A673 (cell line): Measurements from ENCODE around the gene ST6GALNAC5.

ENCODE experiments used
- EZH2 ChIP-seq: fragments of 200-600 bp; sonication (generic); IDR thresholded peaks from 2 replicates; pipeline ENCODE4 v1.6.1; 2017; ENCODE audit warnings: borderline replicate concordance, low read depth, mild to moderate bottlenecking, mixed read lengths, antibody characterized with exemption, low read length; ENCODE audit not compliant: poor library complexity, severe bottlenecking
- TF ChIP-seq, protein P1 (sequence below): fragments of 300-800, 200-600 bp; sonication (generic); conservative IDR thresholded peaks from 2 replicates; pipeline ENCODE4 v1.5.1; 2017; ENCODE audit warnings: low read depth, mild to moderate bottlenecking, antibody characterized with exemption, low read length, moderate library complexity, mixed read lengths

- TF ChIP-seq, protein P1, sequence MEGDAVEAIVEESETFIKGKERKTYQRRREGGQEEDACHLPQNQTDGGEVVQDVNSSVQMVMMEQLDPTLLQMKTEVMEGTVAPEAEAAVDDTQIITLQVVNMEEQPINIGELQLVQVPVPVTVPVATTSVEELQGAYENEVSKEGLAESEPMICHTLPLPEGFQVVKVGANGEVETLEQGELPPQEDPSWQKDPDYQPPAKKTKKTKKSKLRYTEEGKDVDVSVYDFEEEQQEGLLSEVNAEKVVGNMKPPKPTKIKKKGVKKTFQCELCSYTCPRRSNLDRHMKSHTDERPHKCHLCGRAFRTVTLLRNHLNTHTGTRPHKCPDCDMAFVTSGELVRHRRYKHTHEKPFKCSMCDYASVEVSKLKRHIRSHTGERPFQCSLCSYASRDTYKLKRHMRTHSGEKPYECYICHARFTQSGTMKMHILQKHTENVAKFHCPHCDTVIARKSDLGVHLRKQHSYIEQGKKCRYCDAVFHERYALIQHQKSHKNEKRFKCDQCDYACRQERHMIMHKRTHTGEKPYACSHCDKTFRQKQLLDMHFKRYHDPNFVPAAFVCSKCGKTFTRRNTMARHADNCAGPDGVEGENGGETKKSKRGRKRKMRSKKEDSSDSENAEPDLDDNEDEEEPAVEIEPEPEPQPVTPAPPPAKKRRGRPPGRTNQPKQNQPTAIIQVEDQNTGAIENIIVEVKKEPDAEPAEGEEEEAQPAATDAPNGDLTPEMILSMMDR: no peak
- TF ChIP-seq EZH2: no peak
Observed at GRCh38 chr1:76870037-76870436, 2.8 kb downstream of the ST6GALNAC5 start.
